Mesodermal cell (in vitro differentiated cells): ENCODE data around the gene ZDHHC14.
"Not testable (repeated sequence)": the region's sequence is repeated elsewhere in the genome, so short reads cannot be mapped to it uniquely, and the experiment has no call there.

Source experiments
- H3K27ac ChIP-seq: 2 replicates; pipeline ENCODE4 v1.7.0; 2013; ENCODE audit warnings: mild to moderate bottlenecking, low read depth, low read length, moderate library complexity; ENCODE audit not compliant: severe bottlenecking
- H3K36me3 ChIP-seq: 2 replicates; pipeline ENCODE4 v1.7.1; 2013; ENCODE audit warnings: mild to moderate bottlenecking, low read length, moderate library complexity; ENCODE audit not compliant: control insufficient read depth, insufficient read depth
- H3K4me1 ChIP-seq: one replicate; pipeline ENCODE4 v1.7.1; 2013; ENCODE audit warnings: mild to moderate bottlenecking, low read length; ENCODE audit not compliant: insufficient read depth, control insufficient read depth, poor library complexity, severe bottlenecking
- H3K4me3 ChIP-seq: 2 replicates; pipeline ENCODE4 v1.7.0; 2013; ENCODE audit warnings: low read length, control low read depth, mild to moderate bottlenecking; ENCODE audit not compliant: insufficient read depth, poor library complexity, severe bottlenecking; ENCODE audit errors: extremely low read depth
- H3K9me3 ChIP-seq: 2 replicates; pipeline ENCODE4 v1.7.1; 2013; ENCODE audit warnings: mild to moderate bottlenecking, low read length, moderate library complexity; ENCODE audit not compliant: control insufficient read depth
- WGBS, 2 experiments: methylation state at CpG; one replicate each; pipeline ENCODE4 v1.1.5; 2013; ENCODE audit warnings: missing lambda C conversion rate in 2 of 2; ENCODE audit not compliant: insufficient coverage in 2 of 2; 5-methylcytosine and 5-hydroxymethylcytosine counted together

Gene ZDHHC14

DNA sequence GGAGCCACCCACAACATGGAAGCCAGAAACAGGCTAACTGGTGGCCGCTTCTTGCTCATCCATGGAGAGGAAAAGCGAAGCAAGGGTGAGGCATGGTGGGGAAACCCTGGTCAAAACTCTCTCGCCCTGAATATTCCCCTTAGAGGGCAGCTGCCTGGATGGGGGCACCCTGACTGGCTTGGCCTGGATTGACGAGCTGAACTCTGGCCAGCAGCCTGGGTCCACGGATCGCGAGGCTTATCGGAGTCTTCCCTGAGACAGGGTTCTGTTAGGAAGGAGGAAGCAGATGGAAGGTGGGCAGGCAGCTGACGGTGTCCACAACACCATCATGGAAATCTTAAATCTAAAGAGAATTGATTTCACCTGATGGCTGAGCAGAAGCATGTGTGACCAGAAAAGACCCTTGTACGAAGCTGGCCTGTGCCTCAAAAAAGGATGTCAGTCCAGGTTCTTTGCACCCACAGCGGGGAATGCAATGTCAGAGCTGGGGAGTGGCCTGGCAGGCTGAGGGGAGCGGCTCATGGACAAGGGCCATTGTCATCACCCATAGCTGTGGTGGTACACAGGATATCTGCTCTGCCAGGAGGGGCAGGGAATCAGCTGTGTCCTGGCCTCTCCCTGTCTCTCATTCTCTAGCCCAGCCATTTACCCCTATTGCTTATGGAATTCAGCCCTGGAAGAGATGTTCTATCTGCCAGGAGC, 332.6 kb downstream of the ZDHHC14 start:
- Histone ChIP-seq H3K4me3 (no peak overlapping the region), H3K4me1 (no peaks in the 10 kb centered on the region), H3K27ac (no peak overlapping the region), H3K9me3 (no peaks in the 10 kb centered on the region), H3K36me3 (no peaks in the 10 kb centered on the region)
- 92 to 97% methylated on average over 10 to 11 of the region's 12 CpGs for WGBS, 2 experiments

DNA sequence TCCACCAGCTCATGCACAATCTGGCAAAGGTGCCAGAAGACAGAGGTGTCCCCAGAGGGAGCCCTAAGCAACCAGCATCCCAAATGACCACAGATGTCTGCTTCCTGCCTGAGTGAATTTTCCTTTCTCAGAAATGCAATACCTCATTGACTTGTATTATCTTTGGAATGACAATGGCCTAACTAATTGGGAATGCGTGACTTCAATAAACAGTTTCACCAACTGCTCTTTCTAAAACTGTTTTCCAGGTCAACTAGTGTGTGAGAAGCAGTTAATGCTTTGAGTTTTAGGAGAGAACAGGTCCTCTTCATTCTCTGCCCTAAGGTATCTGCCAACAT, 333.1 kb downstream of the ZDHHC14 start:
- no peak overlapping the region for H3K27ac ChIP-seq
- 88% methylated on average over 1 of the region's 1 CpG; no CpG with 5 or more reads in 1 of the 2 experiments for WGBS, 2 experiments
- H3K9me3 ChIP-seq: no peaks in the 10 kb centered on the region
- no peaks in the 10 kb centered on the region for H3K4me1 ChIP-seq
- H3K4me3 ChIP-seq: no peak overlapping the region
- no peaks in the 10 kb centered on the region for H3K36me3 ChIP-seq

DNA sequence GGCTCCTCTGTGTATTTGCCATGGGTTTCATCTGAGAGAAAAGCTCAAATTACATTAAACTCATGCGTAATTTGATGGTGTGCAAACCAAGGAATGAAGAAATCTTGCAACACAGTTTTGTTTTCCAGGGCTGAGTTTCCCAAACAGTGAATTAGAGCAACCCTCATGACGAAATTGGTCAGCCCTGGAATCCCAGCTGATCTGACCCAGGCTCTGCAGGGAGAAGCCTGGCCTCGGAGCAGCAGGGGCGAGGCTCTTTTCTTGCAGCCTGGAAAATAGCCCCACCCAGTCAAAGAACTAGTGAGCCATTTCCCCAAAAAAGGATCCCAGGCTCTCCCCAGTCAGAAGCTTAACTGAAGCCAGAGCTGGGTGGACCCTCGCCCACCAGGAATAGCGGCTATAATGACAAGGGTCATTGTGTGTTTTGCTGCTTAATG, 334.8 kb downstream of the ZDHHC14 start:
- H3K36me3 ChIP-seq: no peaks in the 10 kb centered on the region
- no peak overlapping the region for H3K4me3 ChIP-seq
- H3K4me1 ChIP-seq: no peaks in the 10 kb centered on the region
- no peaks in the 10 kb centered on the region for H3K9me3 ChIP-seq
- H3K27ac ChIP-seq: no peak overlapping the region
- 76 to 84% methylated on average over 6 of the region's 6 CpGs for WGBS, 2 experiments

DNA sequence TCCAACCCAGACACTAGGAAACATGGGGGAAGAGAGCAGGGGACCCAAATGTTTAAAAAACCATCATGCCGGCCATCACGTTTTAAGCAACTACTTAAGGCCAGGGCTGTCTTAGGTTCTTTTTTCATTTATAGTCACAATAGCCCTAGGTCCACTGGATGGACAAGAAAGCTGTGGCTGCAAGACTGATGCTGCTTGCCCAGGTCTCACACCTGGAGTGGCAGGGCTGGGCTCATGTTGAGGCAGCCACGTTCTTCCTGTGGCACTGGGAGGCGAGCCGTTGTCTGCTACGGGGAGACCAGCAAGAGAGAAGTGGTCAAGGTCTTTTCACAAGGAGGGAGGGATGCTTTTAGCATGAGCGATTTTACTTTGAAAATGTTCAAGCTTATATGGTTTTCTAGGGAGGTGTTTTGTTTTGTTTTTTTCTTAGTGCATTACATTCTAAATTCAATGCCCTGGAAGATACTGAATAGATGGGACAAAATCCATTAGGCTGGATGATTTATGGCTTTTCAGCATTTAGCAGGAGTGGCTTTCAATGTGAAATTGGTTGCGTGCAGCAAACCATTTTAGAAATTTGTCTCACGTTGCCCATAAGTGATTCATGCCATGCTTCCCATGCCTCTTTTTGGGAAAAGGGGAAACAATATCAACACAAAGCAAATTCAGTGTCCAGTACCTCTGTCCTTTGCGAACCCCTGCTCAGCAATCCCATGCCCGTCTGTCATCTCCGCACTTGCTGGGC, 335.4 kb downstream of the ZDHHC14 start:
- Histone ChIP-seq H3K9me3 (no peaks in the 10 kb centered on the region), H3K36me3 (no peaks in the 10 kb centered on the region), H3K4me1 (no peaks in the 10 kb centered on the region), H3K27ac (no peak overlapping the region), H3K4me3 (no peak overlapping the region)
- WGBS, 2 experiments: 94% methylated on average over 9 to 11 of the region's 12 CpGs

DNA sequence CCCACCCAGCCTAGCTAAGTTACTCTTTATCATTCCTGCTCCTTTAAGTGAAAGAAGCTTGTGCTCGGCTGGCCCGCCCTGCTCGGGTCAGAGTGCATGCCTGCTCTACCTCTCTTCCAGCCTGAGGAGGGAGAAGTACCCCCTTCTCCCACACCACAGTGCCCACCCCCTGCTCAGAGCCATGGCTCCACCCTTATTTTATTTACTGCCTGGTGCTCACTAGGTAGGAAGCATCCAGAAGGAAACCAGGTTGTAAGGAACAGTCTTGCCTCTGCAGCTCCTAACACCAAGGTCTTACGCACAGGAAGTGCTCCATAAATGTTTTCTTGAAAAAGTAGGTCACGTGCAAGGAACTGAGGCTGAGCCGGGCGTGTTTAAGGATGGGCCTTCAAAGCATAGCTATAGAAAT, 336.4 kb downstream of the ZDHHC14 start:
- Histone ChIP-seq H3K27ac (no peak overlapping the region), H3K9me3 (no peaks in the 10 kb centered on the region), H3K4me3 (no peak overlapping the region), H3K4me1 (no peaks in the 10 kb centered on the region), H3K36me3 (no peaks in the 10 kb centered on the region)
- 81 to 89% methylated on average over 5 to 7 of the region's 7 CpGs for WGBS, 2 experiments

DNA sequence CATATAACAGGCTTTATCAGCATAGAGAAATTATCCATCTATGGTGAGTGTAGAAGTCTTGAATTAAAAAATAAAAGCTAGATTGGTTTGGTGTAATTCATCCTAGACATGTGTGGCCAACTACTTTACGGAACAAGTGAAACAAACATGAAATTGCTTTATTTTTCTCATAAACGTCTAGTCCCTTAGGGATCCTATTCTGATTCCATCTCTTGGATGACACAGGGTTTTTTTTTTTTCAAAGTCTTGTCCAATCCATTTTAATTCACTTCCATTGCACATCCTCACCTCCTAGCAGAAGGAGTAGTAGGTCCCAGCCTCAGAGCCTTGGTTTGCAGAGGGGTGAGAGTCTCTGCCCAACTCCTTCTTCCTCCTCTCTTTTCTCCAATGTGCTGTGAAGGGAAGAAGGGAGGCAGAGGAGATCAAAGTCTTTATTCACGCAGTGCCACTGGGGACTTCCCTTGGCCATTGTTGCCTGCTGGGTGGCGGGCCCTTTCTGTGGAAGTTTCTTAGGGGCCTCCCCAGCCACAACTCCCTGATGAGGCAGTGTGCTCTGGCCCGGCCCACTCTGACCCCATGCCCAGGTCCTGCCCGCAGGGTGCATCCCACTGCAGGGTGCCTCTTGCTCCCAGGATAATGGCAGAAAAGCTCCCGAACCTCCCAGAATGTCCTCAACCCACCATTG, 337.7 kb downstream of the ZDHHC14 start:
- no peaks in the 10 kb centered on the region for H3K36me3 ChIP-seq
- WGBS, 2 experiments: 88 to 90% methylated on average over 6 to 7 of the region's 7 CpGs
- H3K4me3 ChIP-seq: no peak overlapping the region
- no peaks in the 10 kb centered on the region for H3K9me3 ChIP-seq
- no peaks in the 10 kb centered on the region for H3K4me1 ChIP-seq
- no peak overlapping the region for H3K27ac ChIP-seq

DNA sequence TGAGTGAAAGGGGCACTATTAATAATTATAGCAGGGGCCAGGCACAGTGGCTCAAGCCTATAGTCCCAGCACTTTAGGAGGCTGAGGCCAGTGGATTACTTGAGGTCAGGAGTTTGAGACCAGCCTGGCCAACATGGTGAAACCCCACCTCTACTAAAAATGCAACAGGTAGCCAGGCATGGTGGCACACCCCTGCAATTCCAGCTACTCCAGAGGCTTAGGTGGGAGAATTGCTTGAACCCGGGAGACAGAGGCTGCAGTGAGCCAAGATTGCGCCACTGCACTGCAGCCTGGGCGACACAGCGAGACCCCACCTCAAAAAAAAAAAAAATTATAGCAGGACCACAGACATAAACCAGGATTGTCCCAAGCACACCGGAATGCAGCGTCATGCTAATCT, 340.0 kb downstream of the ZDHHC14 start:
- H3K27ac ChIP-seq, H3K36me3 ChIP-seq, H3K4me3 ChIP-seq, H3K9me3 ChIP-seq, H3K4me1 ChIP-seq: not testable (repeated sequence)
- WGBS, 2 experiments: 97 to 100% methylated on average over 1 to 3 of the region's 6 CpGs

DNA sequence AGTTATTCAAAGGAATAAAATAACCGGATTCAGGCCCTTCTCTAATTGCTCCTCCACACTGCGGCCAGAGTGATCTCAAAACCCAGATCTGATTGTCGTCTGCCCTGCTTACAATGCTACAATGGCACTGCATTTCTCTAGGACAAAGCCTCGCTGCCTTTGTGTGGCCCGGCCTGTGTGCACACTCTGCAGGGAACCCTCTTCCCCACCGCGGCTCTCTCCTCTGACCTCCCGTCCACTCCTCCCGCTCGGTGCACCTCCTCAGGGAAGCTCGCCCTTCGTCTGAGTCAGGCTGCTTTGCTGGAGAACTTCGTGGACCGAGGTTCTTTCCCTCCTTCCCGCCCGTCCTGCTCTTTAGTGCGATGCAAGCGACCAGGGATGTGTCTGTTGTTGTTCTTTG, 340.4 kb downstream of the ZDHHC14 start:
- no peaks in the 10 kb centered on the region for H3K4me1 ChIP-seq
- WGBS, 2 experiments: 55 to 63% methylated on average over 12 to 13 of the region's 18 CpGs

DNA sequence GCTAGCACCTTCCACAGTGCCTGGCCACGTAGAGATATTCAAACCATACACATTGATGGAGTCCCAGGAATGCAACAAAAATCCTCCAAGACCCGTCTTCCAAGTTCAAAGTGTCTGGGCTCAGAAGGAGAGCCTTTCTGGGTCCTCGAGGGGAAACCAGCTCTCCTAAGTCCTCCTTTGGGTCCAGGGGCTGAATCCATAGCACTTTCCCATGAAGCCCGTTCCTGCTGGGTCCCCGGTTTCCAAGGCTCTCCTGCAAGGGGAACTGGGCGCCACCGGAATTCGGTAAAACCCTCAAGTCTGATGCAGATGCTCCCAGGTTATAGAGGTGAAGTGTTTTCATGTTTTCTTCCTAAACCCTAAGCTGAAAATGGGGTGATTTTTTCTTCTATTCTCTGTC, 340.8 kb downstream of the ZDHHC14 start:
- H3K4me3 ChIP-seq: no peak overlapping the region
- no peaks in the 10 kb centered on the region for H3K36me3 ChIP-seq
- WGBS, 2 experiments: 90% methylated on average over 4 of the region's 8 CpGs
- H3K27ac ChIP-seq: no peak overlapping the region
- no peaks in the 10 kb centered on the region for H3K9me3 ChIP-seq
- no peaks in the 10 kb centered on the region for H3K4me1 ChIP-seq

More for the DNA sequence above, 340.4 kb downstream of the ZDHHC14 start:
- Histone ChIP-seq H3K9me3 (no peaks in the 10 kb centered on the region), H3K4me3 (no peak overlapping the region), H3K36me3 (no peaks in the 10 kb centered on the region), H3K27ac (no peak overlapping the region)

DNA sequence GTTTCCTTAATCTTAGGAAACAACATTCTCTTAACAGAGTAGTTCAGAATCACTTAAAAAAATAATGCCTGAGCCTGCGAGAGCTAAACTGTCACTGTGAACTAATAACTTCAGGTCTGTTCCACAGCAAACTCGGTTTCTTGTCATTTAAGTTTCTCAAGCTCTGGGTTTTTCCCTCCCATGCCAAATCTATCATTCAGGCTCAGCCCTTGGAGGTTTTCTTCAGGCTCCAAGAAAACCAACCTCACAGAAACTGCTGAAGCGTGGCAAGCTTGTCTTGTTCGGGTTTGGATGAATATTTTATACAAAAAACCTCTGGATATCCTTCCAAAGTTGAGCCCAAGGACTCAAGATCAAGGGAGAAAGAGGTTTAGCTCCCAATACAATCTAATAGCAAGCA, 342.4 kb downstream of the ZDHHC14 start:
- Histone ChIP-seq H3K4me1 (no peaks in the 10 kb centered on the region), H3K4me3 (no peak overlapping the region), H3K36me3 (no peaks in the 10 kb centered on the region), H3K9me3 (no peaks in the 10 kb centered on the region), H3K27ac (no peak overlapping the region)
- WGBS, 2 experiments: 89 to 95% methylated on average over 2 of the region's 4 CpGs
